Adrenal gland (tissue), 5 donors: ENCODE measurements around the gene PCSK6.

Source experiments
- POLR2A ChIP-seq, 2 donors: fragments of 450-650 bp; IDR thresholded peaks; one replicate each; pipeline ENCODE4 v1.6.1; 2017; ENCODE audit warnings: antibody characterized with exemption in 2 of 2, mild to moderate bottlenecking in 2 of 2, moderate library complexity in 1 of 2
- TF ChIP-seq, protein P1 (sequence below), 6 experiments: fragments of 450-650 bp in 4 of 6; fragments of 200-600 bp in 2 of 6; sonication (generic) in 1 of 6; IDR thresholded peaks; 1 replicate in 5 of 6; 2 replicates in 1 of 6; pipeline versions ENCODE4 v1.5.1 to v1.8.0; 2016 to 2021; ENCODE audit warnings: antibody characterized with exemption in 6 of 6, mild to moderate bottlenecking in 2 of 6, moderate library complexity in 1 of 6
- donor health status: DM: no; HTN: no; CAD: no.

DNA sequence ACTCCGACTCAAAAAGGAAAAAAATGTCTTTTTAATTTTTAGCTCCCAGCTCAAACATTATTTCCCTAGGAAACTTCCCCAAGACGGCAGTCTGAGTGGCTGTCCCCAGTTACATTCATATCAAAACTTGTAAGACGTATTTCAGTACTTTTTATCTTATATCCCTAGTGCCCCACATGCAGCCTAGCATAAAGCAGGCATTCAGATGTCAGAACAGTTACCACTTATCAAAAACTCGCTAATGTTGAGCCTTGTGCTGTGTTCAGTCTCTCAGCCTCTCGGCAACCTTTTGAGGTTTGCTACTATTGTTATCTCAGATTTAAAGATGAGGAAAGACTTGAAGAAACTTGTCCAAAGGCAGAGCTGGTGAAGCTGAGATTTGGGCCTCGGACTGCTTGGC is 205.6 kb downstream of the PCSK6 start:
- no peak for TF ChIP-seq POLR2A (IDR thresholded peaks at IDR 0.05)
- TF ChIP-seq, protein P1, sequence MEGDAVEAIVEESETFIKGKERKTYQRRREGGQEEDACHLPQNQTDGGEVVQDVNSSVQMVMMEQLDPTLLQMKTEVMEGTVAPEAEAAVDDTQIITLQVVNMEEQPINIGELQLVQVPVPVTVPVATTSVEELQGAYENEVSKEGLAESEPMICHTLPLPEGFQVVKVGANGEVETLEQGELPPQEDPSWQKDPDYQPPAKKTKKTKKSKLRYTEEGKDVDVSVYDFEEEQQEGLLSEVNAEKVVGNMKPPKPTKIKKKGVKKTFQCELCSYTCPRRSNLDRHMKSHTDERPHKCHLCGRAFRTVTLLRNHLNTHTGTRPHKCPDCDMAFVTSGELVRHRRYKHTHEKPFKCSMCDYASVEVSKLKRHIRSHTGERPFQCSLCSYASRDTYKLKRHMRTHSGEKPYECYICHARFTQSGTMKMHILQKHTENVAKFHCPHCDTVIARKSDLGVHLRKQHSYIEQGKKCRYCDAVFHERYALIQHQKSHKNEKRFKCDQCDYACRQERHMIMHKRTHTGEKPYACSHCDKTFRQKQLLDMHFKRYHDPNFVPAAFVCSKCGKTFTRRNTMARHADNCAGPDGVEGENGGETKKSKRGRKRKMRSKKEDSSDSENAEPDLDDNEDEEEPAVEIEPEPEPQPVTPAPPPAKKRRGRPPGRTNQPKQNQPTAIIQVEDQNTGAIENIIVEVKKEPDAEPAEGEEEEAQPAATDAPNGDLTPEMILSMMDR (IDR thresholded peaks at IDR 0.05): no peak
